Urinary bladder (tissue), 4 donors: Measurements from ENCODE around the gene DGCR8. TPM values are rescaled to one million over a fixed set of nuclear protein-coding genes. Genes with fewer than 3 reads are reported as not detected.
A peak's percentile ranks its signal among the peaks of the same experiment; 100 is the strongest.

Experiments
- DNase-seq: peaks from one replicate; pipeline ENCODE4 v3.0.0-alpha.2; 2015; ENCODE audit errors: extremely low spot score
- H3K27ac ChIP-seq: one replicate; pipeline ENCODE4 v1.5.1; 2013; ENCODE audit warnings: low read depth, mild to moderate bottlenecking, moderate library complexity
- H3K36me3 ChIP-seq: one replicate; pipeline ENCODE4 v1.6.1; 2013; ENCODE audit warnings: mild to moderate bottlenecking, moderate library complexity; ENCODE audit not compliant: insufficient read depth
- H3K4me1 ChIP-seq: one replicate; pipeline ENCODE4 v1.6.1; 2013; ENCODE audit warnings: mild to moderate bottlenecking, moderate library complexity; ENCODE audit not compliant: insufficient read depth
- H3K4me3 ChIP-seq: one replicate; pipeline ENCODE4 v1.5.1; 2013; ENCODE audit warnings: low read depth, low read length
- WGBS: extraction: QIAGEN DNeasy Blood & Tissue Kit; methylation state at CpG from one replicate; pipeline ENCODE4 v1.1.7; 2013; 5-methylcytosine and 5-hydroxymethylcytosine counted together
- polyA plus RNA-seq: library from polyadenylated mRNA; stranded (reverse); fragments of 200-250 nt; gene quantifications from one replicate; pipeline ENCODE4 v1.2.3, GENCODE V29; 2013
- total RNA-seq: library from RNA; depleted of rRNA; stranded (reverse); fragments of >200 nt; gene quantifications from one replicate; pipeline ENCODE4 v1.2.3, GENCODE V29; 2014
- donor health status: healthy with polysubstance abuse.
- donor health status: healthy.

The DGCR8 gene
- total and polyA plus RNA-seq, 2 donors: 18.9 to 24.8 TPM

DNA sequence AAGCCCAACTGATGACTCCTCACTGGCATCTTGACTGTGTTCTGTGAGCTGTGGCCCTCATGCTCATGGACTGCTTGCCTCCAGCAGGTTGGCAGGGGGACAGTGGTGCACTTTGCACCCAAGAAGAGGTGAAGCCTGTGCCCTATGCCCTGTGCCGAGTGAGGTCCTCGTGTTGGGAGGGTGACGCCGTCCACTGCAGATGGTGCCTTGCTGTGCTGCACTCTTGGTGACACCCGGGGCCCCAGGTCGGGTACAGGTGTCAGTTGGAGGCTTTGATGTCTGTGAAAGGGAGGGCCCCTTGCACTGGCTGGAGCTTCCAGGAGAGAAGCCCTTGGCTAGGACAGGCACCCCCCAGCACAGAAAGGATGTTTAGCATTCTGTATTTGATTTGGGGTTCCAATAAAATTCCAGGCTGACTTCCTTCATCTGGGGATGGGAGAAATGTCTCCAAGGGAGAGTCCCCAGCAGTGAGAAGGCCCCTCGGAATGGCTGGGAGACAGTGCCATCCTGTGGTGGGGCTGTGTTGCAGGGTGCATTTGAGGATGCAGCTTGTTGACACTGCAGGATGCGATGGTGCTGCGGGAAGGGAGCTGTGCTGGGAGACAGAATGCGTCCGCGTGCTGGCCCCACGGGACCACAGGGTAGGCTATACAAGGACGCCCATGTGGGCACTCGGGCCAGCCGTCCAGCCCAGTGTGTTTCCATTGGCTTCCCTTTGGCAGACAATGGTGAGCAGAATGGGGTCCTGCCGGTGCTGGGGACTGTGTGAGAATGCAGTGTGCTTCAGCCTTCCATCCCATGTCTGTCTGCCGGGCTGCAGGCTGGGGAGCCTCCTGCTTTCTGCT is 49.1 kb downstream of the DGCR8 start:
- Histone ChIP-seq H3K4me3 (no peak overlapping the region), H3K36me3 (peaks cover 6% of the 10 kb centered on the region), H3K27ac (no peak overlapping the region), H3K4me1 (peaks cover 4% of the 10 kb centered on the region)
- DNase-seq: no peak
- 34% methylated on average over 18 of the region's 18 CpGs for WGBS

DNA sequence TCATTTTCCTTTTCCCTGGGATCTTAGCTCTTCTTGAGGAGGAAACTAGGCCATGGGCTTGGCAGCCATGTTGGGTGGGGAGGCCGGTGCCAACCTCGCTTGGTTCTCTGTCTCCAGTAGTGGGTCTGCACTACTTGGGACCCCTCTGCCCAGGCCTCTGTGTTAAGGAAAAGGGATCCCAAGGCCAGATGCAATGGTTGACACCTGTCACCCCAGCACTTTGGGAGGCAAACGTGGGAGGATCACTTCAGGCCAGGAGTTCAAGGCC is 49.6 kb downstream of the DGCR8 start:
- WGBS: 85% methylated on average over 3 of the region's 3 CpGs
- H3K4me1 ChIP-seq: peaks cover 4% of the 10 kb centered on the region
- H3K27ac ChIP-seq: no peak overlapping the region
- no peak overlapping the region for H3K4me3 ChIP-seq
- no peak for DNase-seq
- H3K36me3 ChIP-seq: peaks cover 6% of the 10 kb centered on the region

DNA sequence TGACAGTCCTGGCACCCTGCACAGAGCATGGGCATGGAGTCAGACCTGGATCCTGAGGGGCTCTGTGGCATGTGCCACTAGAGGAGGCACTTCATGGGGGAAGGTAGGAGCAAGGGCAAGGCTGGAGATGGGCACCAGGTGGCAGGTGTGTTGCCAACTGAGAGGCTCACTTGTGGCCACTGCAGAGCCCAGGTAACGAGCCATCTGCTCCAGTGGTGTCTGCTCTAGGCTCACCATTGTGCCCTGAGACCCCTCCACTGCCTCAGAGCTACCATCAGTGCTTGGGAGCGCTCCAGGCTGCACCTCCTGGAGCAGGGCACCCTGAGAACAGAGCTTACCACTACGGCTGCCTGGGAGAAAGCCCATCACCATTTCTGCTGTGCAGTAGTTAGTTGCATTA is 50.3 kb downstream of the DGCR8 start:
- no peak for DNase-seq
- no peak overlapping the region for H3K4me3 ChIP-seq
- H3K4me1 ChIP-seq: peaks cover 4% of the 10 kb centered on the region
- no peak overlapping the region for H3K27ac ChIP-seq
- WGBS: 75% methylated on average over 3 of the region's 3 CpGs
- H3K36me3 ChIP-seq: peaks cover 6% of the 10 kb centered on the region

GRCh38 chr22:20130731-20131596 is 50.9 kb downstream of the DGCR8 start:
- DNase-seq: peak; percentile 33
- WGBS: 4% methylated on average over 70 of the region's 70 CpGs
- H3K4me1 ChIP-seq: peaks cover 4% of the 10 kb centered on the region
- H3K36me3 ChIP-seq: peaks cover 2% of the 10 kb centered on the region
- H3K4me3 ChIP-seq: peak overlapping the region; percentile 97
- peak overlapping the region; percentile 93 for H3K27ac ChIP-seq

DNA sequence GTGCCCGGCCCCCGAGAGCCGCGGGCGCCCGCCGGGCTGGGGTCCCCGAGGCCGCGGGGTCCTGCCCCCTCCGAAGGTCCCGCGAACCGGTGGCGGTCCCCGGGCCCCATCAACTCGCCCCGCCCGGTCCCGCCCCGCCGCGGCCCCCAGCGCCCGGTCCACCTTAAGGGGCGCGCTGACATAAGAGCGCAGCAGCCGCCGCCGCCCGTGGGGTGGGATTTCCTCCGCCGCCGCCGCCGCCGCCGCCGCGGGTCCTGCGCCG is 51.5 kb downstream of the DGCR8 start, which contains the start of gene ZDHHC8:
TSS of gene ZDHHC8 (plus strand) at position 208 of the 262 bp plus-strand sequence. CDS start 144 bp downstream, outside the sequence.
- WGBS: 1% methylated on average over 42 of the region's 43 CpGs
- peak within 1 kb of the TSS; percentile 97 for H3K4me3 ChIP-seq
- H3K4me1 ChIP-seq: peaks cover 4% of the 10 kb centered on the region
- no peak for DNase-seq
- peaks cover 2% of the 10 kb centered on the region for H3K36me3 ChIP-seq
- H3K27ac ChIP-seq: peak within 1 kb of the TSS; percentile 93

- Histone ChIP-seq H3K4me1 (peaks cover 4% of the 10 kb centered on the region), H3K4me3 (peak overlapping the region; percentile 97), H3K36me3 (peaks cover 2% of the 10 kb centered on the region), H3K27ac (no peak overlapping the region)
- WGBS: under 1% methylated on average over 72 of the region's 72 CpGs
- DNase-seq: no peak
Observed at GRCh38 chr22:20131859-20132685, 52.0 kb downstream of the DGCR8 start.

DNA sequence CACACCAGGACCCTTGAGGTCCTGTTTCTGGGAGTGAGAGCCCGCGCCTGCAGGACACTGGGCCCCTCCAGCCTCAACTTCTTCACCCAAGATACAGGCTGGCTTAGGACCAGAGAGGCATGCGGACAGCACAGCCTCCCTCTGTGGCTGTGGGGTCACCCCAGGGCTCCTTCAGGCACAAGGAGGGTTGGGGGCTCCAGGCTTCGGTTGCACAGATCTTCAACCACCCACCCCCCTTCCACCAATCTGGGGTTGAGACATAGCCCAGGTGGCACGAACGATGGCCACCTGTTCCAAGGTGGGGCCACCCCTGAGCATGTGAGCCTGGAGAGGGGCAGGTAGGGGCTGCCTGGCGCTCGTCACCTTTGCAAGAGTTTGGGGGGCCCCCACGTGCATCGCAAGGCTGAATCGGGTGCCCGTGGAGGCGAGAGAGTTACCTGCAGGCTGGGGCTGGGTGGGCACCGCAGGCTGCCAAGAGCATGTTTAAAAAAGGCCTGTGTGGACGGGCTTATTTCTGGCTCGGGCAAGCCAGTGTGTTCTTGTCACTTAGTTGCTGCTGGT is 52.7 kb downstream of the DGCR8 start:
- Histone ChIP-seq H3K36me3 (no peaks in the 10 kb centered on the region), H3K4me1 (peaks cover 4% of the 10 kb centered on the region), H3K27ac (no peak overlapping the region), H3K4me3 (peak overlapping the region; percentile 97)
- DNase-seq: no peak
- WGBS: 55% methylated on average over 16 of the region's 16 CpGs

- H3K36me3 ChIP-seq: no peaks in the 10 kb centered on the region
- WGBS: 80% methylated on average over 12 of the region's 12 CpGs
- H3K27ac ChIP-seq: no peak overlapping the region
- DNase-seq: no peak
- H3K4me3 ChIP-seq: no peak overlapping the region
- peaks cover 4% of the 10 kb centered on the region for H3K4me1 ChIP-seq
Observed at GRCh38 chr22:20133930-20134549, 54.0 kb downstream of the DGCR8 start.

GRCh38 chr22:20135265-20135664 is 55.2 kb downstream of the DGCR8 start:
- no peak for DNase-seq
- no peak overlapping the region for H3K27ac ChIP-seq
- peaks cover 4% of the 10 kb centered on the region for H3K4me1 ChIP-seq
- H3K36me3 ChIP-seq: no peaks in the 10 kb centered on the region
- WGBS: 50% methylated on average over 4 of the region's 4 CpGs
- no peak overlapping the region for H3K4me3 ChIP-seq

DNA sequence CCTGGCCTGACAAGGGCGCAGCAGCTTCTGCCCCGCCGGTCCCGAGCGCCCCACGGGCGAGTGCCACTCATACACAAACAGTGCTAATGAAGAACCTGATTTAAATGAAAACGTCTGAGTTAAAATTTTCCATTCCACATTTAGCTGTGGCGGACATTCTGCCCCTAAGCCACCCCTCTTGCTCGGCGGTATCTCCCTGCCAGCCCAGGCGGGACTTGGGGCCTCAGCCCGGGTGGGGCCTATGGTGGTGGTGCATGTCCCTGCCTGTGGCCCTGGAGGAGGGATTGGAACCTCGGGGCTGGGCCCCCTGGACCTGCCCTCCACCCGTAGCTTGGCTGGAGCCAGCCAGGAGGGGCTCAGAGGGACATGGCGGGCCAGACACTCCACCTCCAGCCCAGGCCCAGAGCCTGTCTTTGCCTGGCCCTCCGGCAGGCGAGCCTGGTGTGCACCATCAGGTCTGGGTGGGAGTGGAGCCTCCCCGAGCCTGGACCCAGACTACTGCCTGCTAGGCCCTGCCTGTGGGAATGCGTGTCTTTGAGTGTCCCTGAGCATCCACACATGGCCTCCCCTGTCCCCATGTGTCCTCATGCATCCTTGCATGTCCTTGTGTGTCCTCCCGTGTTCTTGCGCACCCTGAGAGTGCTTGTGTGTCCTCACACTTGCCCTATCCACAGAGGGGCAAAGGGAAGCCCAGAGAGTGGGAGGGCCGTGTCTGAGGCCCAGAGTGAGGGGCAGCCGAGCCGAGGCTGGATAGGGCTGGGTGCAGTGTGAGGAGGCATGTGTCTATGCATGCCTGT is 56.0 kb downstream of the DGCR8 start:
- Histone ChIP-seq H3K4me1 (peaks cover 4% of the 10 kb centered on the region), H3K4me3 (no peak overlapping the region), H3K36me3 (no peaks in the 10 kb centered on the region), H3K27ac (no peak overlapping the region)
- no peak for DNase-seq
- WGBS: 78% methylated on average over 25 of the region's 25 CpGs

DNA sequence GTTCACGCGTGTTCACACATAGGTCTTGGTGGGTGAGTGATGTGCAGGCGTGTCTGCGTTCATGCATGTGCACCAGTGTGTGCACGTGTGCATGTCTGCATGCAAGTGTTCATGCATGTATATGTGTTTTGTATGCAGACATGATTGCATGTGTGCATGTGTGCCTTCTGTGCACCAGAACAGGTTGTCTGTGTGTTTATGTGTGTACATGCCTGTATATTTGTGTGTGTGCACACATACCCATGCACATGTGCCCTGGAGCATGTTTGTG is 56.5 kb downstream of the DGCR8 start:
- Histone ChIP-seq H3K4me1 (peaks cover 4% of the 10 kb centered on the region), H3K4me3 (no peak overlapping the region), H3K36me3 (no peaks in the 10 kb centered on the region), H3K27ac (no peak overlapping the region)
- DNase-seq: no peak
- WGBS: 95% methylated on average over 5 of the region's 5 CpGs

DNA sequence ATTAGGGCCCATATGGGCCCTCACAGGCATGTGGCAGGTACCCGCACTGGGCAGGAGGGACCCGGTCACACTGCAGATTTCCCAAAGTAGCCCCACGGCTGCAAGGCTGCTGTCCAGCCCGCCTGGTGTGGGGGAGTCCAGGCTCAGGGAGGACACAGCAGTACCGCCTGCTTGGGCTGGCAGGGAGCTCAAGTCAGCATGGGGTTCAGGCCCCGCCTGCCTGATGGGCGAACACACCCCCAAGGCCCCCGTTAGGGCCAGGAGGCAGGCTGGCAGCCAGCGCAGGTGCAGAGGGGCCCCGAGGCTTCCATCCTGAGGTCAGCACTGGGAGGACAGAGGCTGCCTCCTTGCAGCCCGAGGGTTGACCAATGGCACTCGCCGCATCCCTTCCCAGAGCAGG is 57.1 kb downstream of the DGCR8 start:
- Histone ChIP-seq H3K4me3 (no peak overlapping the region), H3K27ac (no peak overlapping the region), H3K4me1 (peaks cover 4% of the 10 kb centered on the region), H3K36me3 (no peaks in the 10 kb centered on the region)
- DNase-seq: no peak
- WGBS: 82% methylated on average over 13 of the region's 13 CpGs
